ENCODE measurements around the gene ARVCF. TPM values are rescaled to one million over a fixed set of nuclear protein-coding genes. Genes with fewer than 3 reads are reported as not detected.

ARVCF gene
- total and polyA plus RNA-seq, 2 donors (not counting 3 experiments of a cell fraction or from before 2014, with no cell fraction given): 81.3 to 105 TPM

- FAIRE-seq: no peak
- Histone ChIP-seq H4K20me1 (replicated peaks; ENCODE audit: control insufficient read depth, extremely low read depth, insufficient read depth, low read length) (no peaks in the 10 kb centered on the region), H3K4me1 (ENCODE audit: control insufficient read depth, extremely low read depth, insufficient read depth, low read length) (peaks cover 12% of the 10 kb centered on the region), H3K36me3 (ENCODE audit: control insufficient read depth in 2 of 2, extremely low read depth in 1 of 2, insufficient read depth in 2 of 2, low read length in 2 of 2) (peaks cover 2 to 15% of the 10 kb centered on the region in 2 experiments), H3K9me3 (replicated peaks; ENCODE audit: control insufficient read depth, insufficient read depth, low read length) (no peaks in the 10 kb centered on the region), H3K9ac (replicated peaks; ENCODE audit: extremely low read depth, insufficient read depth, low read length) (no peak overlapping the region), H3K4me3 (replicated peaks in 1 of 3; ENCODE audit: insufficient read depth in 1 of 3, low read depth in 1 of 3, low read length in 3 of 3) (no peak overlapping the region), H3K27me3 (ENCODE audit: control insufficient read depth in 2 of 2, insufficient read depth in 2 of 2, low read length in 2 of 2) (no peaks in the 10 kb centered on the region), H3K27ac (ENCODE audit: insufficient read depth, low read depth, low read length) (no peak overlapping the region), H2AFZ (ENCODE audit: low read depth, low read length) (no peak overlapping the region), H3K9me1 (replicated peaks; ENCODE audit: control insufficient read depth, extremely low read depth, insufficient read depth, low read length) (no peaks in the 10 kb centered on the region), H3K4me2 (ENCODE audit: insufficient read depth, low read length) (no peak overlapping the region), H3K79me2 (ENCODE audit: control insufficient read depth, insufficient read depth, low read length) (no peaks in the 10 kb centered on the region)
- TF ChIP-seq MAX (IDR thresholded peaks at IDR 0.05; ENCODE audit: insufficient read depth, insufficient read length): no peak
- no peak for TF ChIP-seq POLR2A (IDR thresholded peaks at IDR 0.05; ENCODE audit: low read depth, low read length)
- TF ChIP-seq GATA2 (IDR thresholded peaks at IDR 0.05; ENCODE audit: insufficient read depth, insufficient read length, low read depth, low read length): no peak
- no peak for TF ChIP-seq POLR2AphosphoS5 (IDR thresholded peaks at IDR 0.05; ENCODE audit: insufficient read depth, low read depth, low read length)
- no peak for TF ChIP-seq FOS (IDR thresholded peaks at IDR 0.05; ENCODE audit: borderline replicate concordance, insufficient read depth, low read length)
- no peak for TF ChIP-seq MYC (IDR thresholded peaks at IDR 0.05; ENCODE audit: low read depth, low read length)
- TF ChIP-seq, protein P1, sequence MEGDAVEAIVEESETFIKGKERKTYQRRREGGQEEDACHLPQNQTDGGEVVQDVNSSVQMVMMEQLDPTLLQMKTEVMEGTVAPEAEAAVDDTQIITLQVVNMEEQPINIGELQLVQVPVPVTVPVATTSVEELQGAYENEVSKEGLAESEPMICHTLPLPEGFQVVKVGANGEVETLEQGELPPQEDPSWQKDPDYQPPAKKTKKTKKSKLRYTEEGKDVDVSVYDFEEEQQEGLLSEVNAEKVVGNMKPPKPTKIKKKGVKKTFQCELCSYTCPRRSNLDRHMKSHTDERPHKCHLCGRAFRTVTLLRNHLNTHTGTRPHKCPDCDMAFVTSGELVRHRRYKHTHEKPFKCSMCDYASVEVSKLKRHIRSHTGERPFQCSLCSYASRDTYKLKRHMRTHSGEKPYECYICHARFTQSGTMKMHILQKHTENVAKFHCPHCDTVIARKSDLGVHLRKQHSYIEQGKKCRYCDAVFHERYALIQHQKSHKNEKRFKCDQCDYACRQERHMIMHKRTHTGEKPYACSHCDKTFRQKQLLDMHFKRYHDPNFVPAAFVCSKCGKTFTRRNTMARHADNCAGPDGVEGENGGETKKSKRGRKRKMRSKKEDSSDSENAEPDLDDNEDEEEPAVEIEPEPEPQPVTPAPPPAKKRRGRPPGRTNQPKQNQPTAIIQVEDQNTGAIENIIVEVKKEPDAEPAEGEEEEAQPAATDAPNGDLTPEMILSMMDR (IDR thresholded peaks at IDR 0.05; ENCODE audit: extremely low read depth in 1 of 2, insufficient read depth in 1 of 2, low read depth in 1 of 2, low read length in 2 of 2): no peak
- no peak for TF ChIP-seq JUN (IDR thresholded peaks at IDR 0.05; ENCODE audit: borderline replicate concordance, insufficient read depth, insufficient read length, low read depth)
- no peak for TF ChIP-seq EZH2 (IDR thresholded peaks at IDR 0.05; ENCODE audit: borderline replicate concordance, low read depth, low read length, severe bottlenecking)
- intact Hi-C loops (cut with micrococcal nuclease): no loop called here
- no TSS peak for BruUV-seq (replicated peaks)
- POLR2A ChIA-PET: no interaction called here
- no peak for DNase-seq (ENCODE audit: low read depth, low spot score)
- dilution Hi-C loops (cut with MboI; ENCODE audit: extremely low pct_ligation_motif_present, low sequenced_read_pairs): no loop called here
- CTCF ChIA-PET: interaction anchor here (1.7 kb wide), 1 partner anchor 29 kb away, joined by 4 read pairs; no protein-coding TSS in a partner anchor
These were observed 46.9 kb upstream of the ARVCF start for GRCh38 chr22:20063271-20064139.

All from endothelial cell of umbilical vein (primary cell).